H9 (cell line): ENCODE data around the gene C6orf47. TPM values are rescaled to one million over a fixed set of nuclear protein-coding genes. Genes with fewer than 3 reads are reported as not detected.

ENCODE experiments used
- DNase-seq: peaks from one replicate; pipeline ENCODE4 v3.0.0-alpha.2; 2017
- H2AFZ ChIP-seq: one replicate; pipeline ENCODE4 v1.6.1; 2013; ENCODE audit warnings: mild to moderate bottlenecking, low read length, control low read depth, moderate library complexity
- H2AK5ac ChIP-seq: 2 replicates; pipeline ENCODE4 v1.6.1; 2013; ENCODE audit warnings: low read length, control low read depth, mixed read lengths; ENCODE audit not compliant: insufficient read length
- H2BK120ac ChIP-seq: one replicate; pipeline ENCODE4 v1.6.1; 2013; ENCODE audit warnings: low read depth, mild to moderate bottlenecking, low read length, control low read depth, inconsistent platforms; ENCODE audit not compliant: poor library complexity, severe bottlenecking
- H2BK12ac ChIP-seq: 2 replicates; pipeline ENCODE4 v1.6.1; 2013; ENCODE audit warnings: low read length, control low read depth, mixed read lengths, low read depth; ENCODE audit not compliant: insufficient read length
- H2BK15ac ChIP-seq: 2 replicates; pipeline ENCODE4 v1.6.1; 2013; ENCODE audit warnings: low read depth, low read length, control low read depth
- H2BK20ac ChIP-seq: one replicate; pipeline ENCODE4 v1.6.1; 2013; ENCODE audit warnings: low read depth, mild to moderate bottlenecking, low read length, control low read depth, inconsistent platforms; ENCODE audit not compliant: poor library complexity, severe bottlenecking
- H2BK5ac ChIP-seq: 2 replicates; pipeline ENCODE4 v1.6.1; 2013; ENCODE audit warnings: low read length, control low read depth, mixed read lengths; ENCODE audit not compliant: insufficient read length
- H3K14ac ChIP-seq: 2 replicates; pipeline ENCODE4 v1.6.1; 2013; ENCODE audit warnings: low read length, control low read depth; ENCODE audit not compliant: insufficient read depth
- H3K18ac ChIP-seq: 2 replicates; pipeline ENCODE4 v1.6.1; 2013; ENCODE audit warnings: low read depth, mild to moderate bottlenecking, mixed read lengths, low read length, control low read depth; ENCODE audit not compliant: insufficient read length
- H3K23ac ChIP-seq: 2 replicates; pipeline ENCODE4 v1.6.1; 2013; ENCODE audit warnings: low read length, control low read depth, mixed read lengths, low read depth; ENCODE audit not compliant: insufficient read length
- H3K23me2 ChIP-seq: 2 replicates; pipeline ENCODE4 v1.6.1; 2013; ENCODE audit warnings: low read depth, mild to moderate bottlenecking, mixed read lengths, low read length, control low read depth; ENCODE audit not compliant: insufficient read length, poor library complexity, severe bottlenecking
- H3K27ac ChIP-seq: 2 replicates; pipeline ENCODE4 v1.5.1; 2013; ENCODE audit warnings: low read length, control low read depth, mixed read lengths, low read depth; ENCODE audit not compliant: insufficient read length
- H3K27me3 ChIP-seq: 2 replicates; pipeline ENCODE4 v1.6.1; 2013; ENCODE audit warnings: low read length, control low read depth, inconsistent platforms; ENCODE audit not compliant: insufficient read depth
- H3K4ac ChIP-seq: 2 replicates; pipeline ENCODE4 v1.6.1; 2013; ENCODE audit warnings: low read depth, mild to moderate bottlenecking, control low read depth, inconsistent platforms, low read length, moderate library complexity
- H3K4me1 ChIP-seq: 2 replicates; pipeline ENCODE4 v1.6.1; 2013; ENCODE audit warnings: low read length, control low read depth, inconsistent platforms; ENCODE audit not compliant: insufficient read depth
- H3K4me2 ChIP-seq: 2 replicates; pipeline ENCODE4 v1.6.1; 2013; ENCODE audit warnings: low read length, control low read depth, mixed read lengths; ENCODE audit not compliant: insufficient read length, insufficient read depth
- H3K56ac ChIP-seq: 2 replicates; pipeline ENCODE4 v1.6.1; 2013; ENCODE audit warnings: low read depth, mild to moderate bottlenecking, mixed read lengths, low read length, control low read depth; ENCODE audit not compliant: insufficient read length
- H3K79me1 ChIP-seq: 2 replicates; pipeline ENCODE4 v1.6.1; 2013; ENCODE audit warnings: low read depth, mild to moderate bottlenecking, moderate library complexity, low read length, control low read depth, inconsistent platforms; ENCODE audit not compliant: insufficient read depth, poor library complexity, severe bottlenecking
- H3K79me2 ChIP-seq: 2 replicates; pipeline ENCODE4 v1.6.1; 2013; ENCODE audit warnings: low read length, control low read depth, inconsistent platforms; ENCODE audit not compliant: insufficient read depth
- H3K9ac ChIP-seq: 2 replicates; pipeline ENCODE4 v1.6.1; 2013; ENCODE audit warnings: low read length, control low read depth, mixed read lengths; ENCODE audit not compliant: insufficient read length; ENCODE audit errors: extremely low read depth
- H3K9me3 ChIP-seq: one replicate; pipeline ENCODE4 v1.6.1; 2013; ENCODE audit warnings: low read depth, low read length, inconsistent platforms; ENCODE audit not compliant: control insufficient read depth
- H3T11ph ChIP-seq: one replicate; pipeline ENCODE4 v1.6.1; 2013; ENCODE audit warnings: mild to moderate bottlenecking, low read length, control low read depth, inconsistent platforms
- H4K20me1 ChIP-seq: one replicate; pipeline ENCODE4 v1.6.1; 2013; ENCODE audit not compliant: control insufficient read depth, insufficient read length, insufficient read depth
- H4K5ac ChIP-seq: 2 replicates; pipeline ENCODE4 v1.6.1; 2013; ENCODE audit warnings: low read depth, mild to moderate bottlenecking, mixed read lengths, low read length, control low read depth; ENCODE audit not compliant: insufficient read length
- H4K8ac ChIP-seq: replicated peaks from 2 replicates; pipeline ENCODE4 v1.6.1; 2013; ENCODE audit warnings: low read length, control low read depth, mixed read lengths, low read depth; ENCODE audit not compliant: insufficient read length
- H4K91ac ChIP-seq: 2 replicates; pipeline ENCODE4 v1.6.1; 2013; ENCODE audit warnings: low read depth, mild to moderate bottlenecking, moderate library complexity, mixed read lengths, low read length, control low read depth; ENCODE audit not compliant: insufficient read length
- H3K27ac Mint-ChIP-seq, 3 experiments: 2 replicates in 2 of 3; 3 replicates in 1 of 3; pipeline ENCODE4 v1.8.0; 2020 to 2021; ENCODE audit warnings: mixed read lengths in 3 of 3, mild to moderate bottlenecking in 1 of 3, moderate library complexity in 1 of 3
- H3K27me3 Mint-ChIP-seq: 2 replicates; pipeline ENCODE4 v1.8.0; 2021; ENCODE audit warnings: low read depth, mild to moderate bottlenecking, moderate library complexity, mixed read lengths
- H3K36me3 Mint-ChIP-seq, 3 experiments: 2 replicates in 2 of 3; 3 replicates in 1 of 3; pipeline ENCODE4 v1.8.0; 2020 to 2021; ENCODE audit warnings: low read depth in 3 of 3, mixed read lengths in 3 of 3; ENCODE audit not compliant: insufficient read depth in 1 of 3
- H3K4me1 Mint-ChIP-seq, 2 experiments: 2 replicates each; pipeline ENCODE4 v1.8.0; 2020; ENCODE audit warnings: mixed read lengths in 2 of 2
- H3K4me3 Mint-ChIP-seq, 2 experiments: 2 replicates in 1 of 2; 3 replicates in 1 of 2; pipeline ENCODE4 v1.8.0; 2020 to 2021; ENCODE audit warnings: mild to moderate bottlenecking in 2 of 2, mixed read lengths in 2 of 2, moderate library complexity in 1 of 2
- H3K9me3 Mint-ChIP-seq, 2 experiments: 2 replicates in 1 of 2; 3 replicates in 1 of 2; pipeline ENCODE4 v1.8.0; 2020; ENCODE audit warnings: mild to moderate bottlenecking in 2 of 2, mixed read lengths in 2 of 2, moderate library complexity in 1 of 2
- CTCF ChIP-seq: fragments of 200-600 bp; sonication (generic); conservative IDR thresholded peaks from 3 replicates; pipeline ENCODE4 v1.8.0; 2021; ENCODE audit warnings: antibody characterized with exemption, mild to moderate bottlenecking
- WGBS: extraction: QIAGEN DNeasy Blood & Tissue Kit; methylation state at CpG from one replicate; pipeline ENCODE4 v1.1.7; 2013; ENCODE audit warnings: missing lambda C conversion rate, low lambda C conversion rate, mixed read lengths; ENCODE audit not compliant: insufficient read length; ENCODE audit errors: extremely low coverage; 5-methylcytosine and 5-hydroxymethylcytosine counted together
- total RNA-seq: library from RNA; stranded (reverse); gene quantifications from 2 replicates; pipeline ENCODE4 v1.2.1, GENCODE V29; 2021

The C6orf47 gene
- total RNA-seq, 1 experiment from 2014 or later, result 19.0 TPM

GRCh38 chr6:31663126-31663960 is 2.8 kb upstream of the C6orf47 start:
- Histone ChIP-seq H3K23ac (no peak overlapping the region), H3K27ac (no peak overlapping the region), H3K79me1 (peaks cover 20% of the 10 kb centered on the region), H4K5ac (no peak overlapping the region), H3K27me3 (no peaks in the 10 kb centered on the region), H4K8ac (no peak overlapping the region), H2BK15ac (no peak overlapping the region), H3K9me3 (no peaks in the 10 kb centered on the region), H3K4me2 (peak overlapping the region; percentile 96), H3K18ac (no peak overlapping the region), H3K23me2 (peaks cover 26% of the 10 kb centered on the region), H3K14ac (no peak overlapping the region), H4K20me1 (no peaks in the 10 kb centered on the region), H3K4ac (no peak overlapping the region), H4K91ac (no peak overlapping the region), H2BK120ac (no peak overlapping the region), H3K4me1 (no peaks in the 10 kb centered on the region), H3K9ac (no peak overlapping the region), H2BK20ac (no peak overlapping the region), H2BK5ac (no peak overlapping the region), H2AK5ac (no peak overlapping the region), H2BK12ac (no peak overlapping the region), H3T11ph (no peak overlapping the region), H2AFZ (no peak overlapping the region), H3K79me2 (peaks cover 10% of the 10 kb centered on the region; the same call in 1 of the 2 replicates), H3K56ac (no peak overlapping the region)
- Mint-ChIP-seq H3K27ac (peak overlapping the region in 1 of 3 experiments; percentile 99; a peak in 2 of 7 replicates), H3K4me1 (peaks cover 35 to 51% of the 10 kb centered on the region in 2 experiments), H3K36me3 (peaks cover 37 to 63% (median 49%) of the 10 kb centered on the region in 3 experiments), H3K27me3 (no peaks in the 10 kb centered on the region; the same call in 1 of the 2 replicates), H3K9me3 (no peaks in the 10 kb centered on the region), H3K4me3 (peak overlapping the region; percentile 99)
- WGBS, result no CpG with 5 or more reads among the region's 9 CpGs
- no peak for DNase-seq
- no peak for TF ChIP-seq CTCF
